ENCODE data around the gene WDR5B.
"Not testable (repeated sequence)": the region's sequence is repeated elsewhere in the genome, so short reads cannot be mapped to it uniquely, and the experiment has no call there.

The WDR5B gene

DNA sequence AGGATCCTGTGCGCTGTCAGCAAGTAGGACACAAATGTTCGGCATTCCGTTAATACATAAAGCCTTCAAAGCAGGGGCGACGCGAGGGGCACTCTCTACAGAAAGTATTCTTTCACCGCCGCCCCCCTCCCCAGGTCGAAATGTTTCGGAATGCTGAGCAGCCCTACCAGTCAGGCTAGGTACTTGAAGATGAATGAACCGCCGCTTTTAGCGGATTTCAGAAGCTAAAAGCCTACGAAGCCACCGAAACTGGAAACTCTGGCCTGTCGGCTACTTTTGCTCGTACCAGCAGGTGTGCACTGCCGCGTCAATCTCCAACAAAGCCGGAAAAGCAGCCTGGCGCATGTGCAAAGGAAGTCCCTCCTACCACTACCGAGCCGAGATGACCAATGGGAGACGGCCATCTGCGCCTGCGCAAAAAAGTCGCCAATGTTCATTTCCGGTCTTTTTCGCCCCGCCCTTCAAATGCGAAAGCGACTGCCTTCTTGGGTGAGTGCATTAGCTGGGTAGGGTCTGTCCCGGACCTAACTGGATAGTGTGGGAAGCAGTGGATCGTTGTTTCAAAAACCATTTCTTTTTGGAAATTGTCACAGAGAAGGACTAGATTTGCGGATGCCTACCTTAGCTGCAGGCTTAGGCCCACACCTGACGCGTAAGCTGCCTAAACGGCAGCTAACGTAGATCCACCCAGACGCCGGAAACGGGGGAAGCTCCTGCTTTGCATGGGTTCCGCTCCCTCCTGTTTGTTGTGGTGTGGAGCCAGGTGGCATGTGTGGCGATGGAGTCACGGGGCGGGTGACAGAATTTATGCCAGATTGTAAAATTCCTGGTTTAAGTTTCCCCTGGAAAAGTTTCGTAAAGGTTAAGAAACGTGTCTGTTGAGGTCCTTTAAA lies at the start of gene WDR5B:
Gene WDR5B (minus strand): TSS at position 301 of the 893 bp plus-strand sequence. CDS start 534 bp downstream, outside the sequence.
- peak; percentile 94 for DNase-seq (ENCODE audit: low read depth, low spot score)

DNA sequence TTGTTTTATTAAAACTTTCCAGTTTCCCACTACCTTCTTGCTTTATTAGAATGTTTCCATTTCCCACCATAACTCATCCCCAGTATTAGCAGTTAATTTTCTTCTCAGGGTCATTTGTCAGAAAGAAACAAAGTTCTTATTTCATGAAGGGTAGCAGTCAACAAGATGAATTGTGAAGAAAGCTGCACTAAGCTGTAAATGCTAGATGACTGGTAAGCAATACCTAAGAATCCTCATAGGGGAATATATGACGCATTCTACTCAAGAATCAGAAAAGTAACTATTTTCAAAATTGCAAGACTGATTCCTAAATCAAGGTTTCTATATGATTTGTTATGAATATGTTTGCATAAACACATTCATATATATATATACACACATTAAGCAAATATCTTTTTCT lies 48.8 kb upstream of the WDR5B start:
- DNase-seq (ENCODE audit: low read depth, low spot score), result no peak

DNA sequence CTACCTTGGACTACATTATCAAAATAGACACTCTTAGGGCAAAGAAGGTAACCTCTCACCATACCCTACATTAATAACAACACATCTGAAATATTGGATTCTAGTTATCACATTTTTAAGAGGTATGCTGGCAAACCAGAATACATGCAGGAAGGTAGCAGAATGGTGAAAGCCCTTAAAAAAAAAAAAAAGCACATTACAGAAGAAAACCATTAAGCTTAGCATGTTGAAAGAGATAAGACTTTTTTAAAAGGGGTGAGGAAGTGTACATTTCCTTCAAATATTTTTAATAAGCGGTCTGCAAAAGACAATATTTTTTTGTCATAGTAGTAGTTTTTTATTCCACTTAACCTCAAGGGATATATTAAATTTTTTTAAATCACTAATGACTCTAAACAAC lies 46.5 kb upstream of the WDR5B start:
- no peak for DNase-seq (ENCODE audit: low read depth, low spot score)

DNA sequence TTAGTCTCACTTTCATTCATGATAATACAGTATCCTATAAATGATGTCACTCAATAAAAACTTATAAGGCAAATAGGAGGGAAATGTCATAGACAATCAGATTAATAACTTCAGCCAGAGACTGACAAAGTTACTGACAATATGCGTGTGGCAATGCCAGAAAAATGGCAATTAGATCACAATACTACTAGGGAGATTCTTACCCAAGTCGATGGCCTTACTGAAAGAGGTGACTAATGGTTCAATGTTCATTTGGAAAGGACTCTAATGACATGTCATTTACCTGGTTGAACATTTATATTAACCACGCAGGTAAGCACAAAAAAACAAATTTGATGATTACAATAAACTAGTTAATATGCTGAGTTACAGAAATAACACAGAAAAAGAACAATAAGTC lies 45.9 kb upstream of the WDR5B start:
- DNase-seq (ENCODE audit: low read depth, low spot score), result no peak

GRCh38 chr3:122458992-122459391 lies 43.1 kb upstream of the WDR5B start:
- DNase-seq (ENCODE audit: low read depth, low spot score), result no peak

DNA sequence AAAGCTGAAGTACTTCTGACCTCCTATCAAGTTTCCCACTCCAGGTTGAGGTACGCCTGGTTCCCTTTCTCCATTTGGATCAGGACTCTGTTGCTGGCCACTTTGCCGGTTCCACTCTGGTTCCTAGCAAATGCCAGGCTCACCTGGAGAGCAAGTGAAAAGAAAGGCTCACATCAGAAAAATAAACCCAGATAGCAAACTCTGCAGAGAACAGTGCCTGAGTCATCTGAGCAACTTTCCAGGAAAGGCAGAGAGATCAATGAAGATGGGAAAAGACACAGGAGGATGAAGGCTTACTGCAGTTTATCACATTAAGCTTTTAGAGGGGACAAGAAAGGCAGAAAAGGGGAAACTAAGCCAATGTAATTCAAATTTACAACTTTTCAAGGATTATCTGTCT lies 41.8 kb upstream of the WDR5B start:
- no peak for DNase-seq (ENCODE audit: low read depth, low spot score)

DNA sequence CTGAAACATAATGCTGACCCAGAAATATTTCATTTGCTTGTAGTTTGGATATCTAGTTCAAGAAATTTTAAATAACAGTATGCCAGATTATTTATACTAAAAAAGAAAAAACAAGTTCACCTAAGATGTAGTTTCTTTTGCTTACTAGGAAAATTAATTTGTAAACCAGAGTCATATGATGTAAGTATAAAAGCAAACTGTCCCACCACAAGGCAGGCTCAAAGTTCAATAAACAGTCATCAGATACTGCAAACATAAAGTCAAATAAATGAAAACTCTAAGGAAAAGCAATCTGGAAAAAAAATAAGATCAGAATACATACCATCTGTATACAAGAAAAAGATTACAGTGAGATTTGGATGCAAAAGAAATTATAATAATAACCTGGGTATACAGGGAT lies 40.2 kb upstream of the WDR5B start:
- DNase-seq (ENCODE audit: low read depth, low spot score), result no peak

DNA sequence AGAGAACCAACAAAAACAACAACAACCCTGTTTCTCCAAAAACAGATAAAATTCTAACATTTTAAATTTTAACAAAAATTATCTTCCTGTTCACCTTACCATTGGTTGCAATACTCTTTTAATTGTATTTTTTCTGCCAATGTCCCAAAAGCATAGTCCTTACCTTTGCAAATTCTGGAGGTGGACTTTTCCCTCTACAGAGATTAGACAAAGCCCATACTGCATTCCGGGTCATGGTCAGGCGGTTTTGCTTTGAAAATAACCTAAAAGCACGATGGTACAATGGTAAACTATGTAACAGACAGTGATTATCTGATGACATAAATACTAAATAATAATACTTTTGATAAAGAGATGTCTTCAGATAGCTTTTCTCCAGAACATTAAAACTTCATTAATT lies 35.5 kb upstream of the WDR5B start:
- DNase-seq (ENCODE audit: low read depth, low spot score), result no peak

DNA sequence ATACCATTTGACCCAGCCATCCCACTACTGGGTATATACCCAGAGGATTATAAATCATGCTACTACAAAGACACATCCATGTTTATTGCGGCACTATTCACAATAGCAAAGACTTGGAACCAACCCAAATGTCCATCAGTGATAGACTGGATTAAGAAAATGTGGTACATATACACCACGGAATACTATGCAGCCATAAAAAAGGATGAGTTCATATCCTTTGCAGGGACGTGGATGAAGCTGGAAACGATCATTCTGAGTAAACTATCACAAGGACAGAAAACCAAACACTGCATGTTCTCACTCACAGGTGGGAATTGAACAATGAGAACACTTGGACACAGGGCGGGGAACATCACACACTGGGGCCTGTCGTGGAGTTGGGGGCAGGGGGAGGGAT lies 32.4 kb upstream of the WDR5B start:
- not testable (repeated sequence) for DNase-seq (ENCODE audit: low read depth, low spot score)

- not testable (repeated sequence) for DNase-seq (ENCODE audit: low read depth, low spot score)
Observed at GRCh38 chr3:122444491-122444887, 28.6 kb upstream of the WDR5B start.

DNA sequence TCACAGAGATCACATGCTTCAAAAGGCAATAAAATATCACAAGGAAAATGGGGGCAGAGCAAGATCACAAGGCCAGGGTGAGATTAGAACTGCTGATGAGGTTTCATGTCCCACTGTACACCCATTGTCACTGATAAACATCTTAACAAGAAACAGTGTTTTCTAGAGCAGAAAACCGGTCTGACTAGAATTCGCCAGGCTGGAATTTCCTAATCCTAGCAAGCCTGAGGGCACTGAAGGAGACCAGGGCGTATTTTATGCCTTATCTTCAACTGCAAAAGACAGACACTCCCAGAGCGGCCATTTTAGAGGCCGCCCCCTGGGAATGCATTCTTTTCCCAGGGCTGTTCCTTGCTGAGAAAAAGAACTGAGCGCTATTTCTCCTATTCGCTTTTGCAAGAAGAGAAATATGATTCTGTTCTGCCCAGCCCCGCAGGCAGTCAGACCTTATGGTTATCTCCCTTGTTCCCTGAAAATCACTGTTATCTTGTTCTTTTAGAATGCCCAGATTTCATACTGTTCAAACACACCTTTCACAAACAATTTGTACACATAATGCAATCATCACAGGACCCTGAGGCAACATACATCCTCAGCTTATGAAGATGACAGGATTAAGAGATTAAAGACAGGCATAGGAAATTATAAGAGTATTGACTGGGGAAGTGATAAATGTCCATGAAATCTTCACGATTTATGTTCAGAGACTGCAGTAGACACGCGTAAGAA lies 28.1 kb upstream of the WDR5B start:
- DNase-seq (ENCODE audit: low read depth, low spot score), result not testable (repeated sequence)

GRCh38 chr3:122443090-122443489 lies 27.2 kb upstream of the WDR5B start:
- no peak for DNase-seq (ENCODE audit: low read depth, low spot score)

GRCh38 chr3:122435950-122436349 lies 20.1 kb upstream of the WDR5B start:
- no peak for DNase-seq (ENCODE audit: low read depth, low spot score)

GRCh38 chr3:122430371-122430770 lies 14.5 kb upstream of the WDR5B start:
- no peak for DNase-seq (ENCODE audit: low read depth, low spot score)

- no peak for DNase-seq (ENCODE audit: low read depth, low spot score)
Observed at GRCh38 chr3:122427857-122428471, 12.1 kb upstream of the WDR5B start.

GRCh38 chr3:122421836-122422235 lies 6.0 kb upstream of the WDR5B start:
- DNase-seq (ENCODE audit: low read depth, low spot score), result no peak

GRCh38 chr3:122421101-122421500 lies 5.2 kb upstream of the WDR5B start:
- no peak for DNase-seq (ENCODE audit: low read depth, low spot score)

DNA sequence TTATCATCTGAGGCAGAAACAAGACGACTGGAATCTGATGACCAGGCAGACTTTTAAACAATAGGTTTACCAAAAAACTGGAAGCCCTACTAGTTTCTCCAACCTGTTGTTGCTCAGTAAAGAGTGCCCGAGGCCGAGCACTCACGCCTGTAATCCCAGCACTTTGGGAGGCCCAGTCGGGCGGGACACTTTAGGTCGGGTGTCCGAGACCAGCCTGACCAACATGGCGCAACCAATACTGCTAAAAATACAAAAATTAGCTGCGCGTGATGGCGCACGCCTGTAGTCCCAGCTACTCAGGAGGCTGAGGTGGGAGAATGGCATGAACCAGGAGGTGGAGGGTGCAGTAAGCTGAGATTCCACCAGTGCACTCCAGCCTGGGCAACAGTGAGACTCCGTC lies 1.1 kb upstream of the WDR5B start:
- no peak for DNase-seq (ENCODE audit: low read depth, low spot score)

DNA sequence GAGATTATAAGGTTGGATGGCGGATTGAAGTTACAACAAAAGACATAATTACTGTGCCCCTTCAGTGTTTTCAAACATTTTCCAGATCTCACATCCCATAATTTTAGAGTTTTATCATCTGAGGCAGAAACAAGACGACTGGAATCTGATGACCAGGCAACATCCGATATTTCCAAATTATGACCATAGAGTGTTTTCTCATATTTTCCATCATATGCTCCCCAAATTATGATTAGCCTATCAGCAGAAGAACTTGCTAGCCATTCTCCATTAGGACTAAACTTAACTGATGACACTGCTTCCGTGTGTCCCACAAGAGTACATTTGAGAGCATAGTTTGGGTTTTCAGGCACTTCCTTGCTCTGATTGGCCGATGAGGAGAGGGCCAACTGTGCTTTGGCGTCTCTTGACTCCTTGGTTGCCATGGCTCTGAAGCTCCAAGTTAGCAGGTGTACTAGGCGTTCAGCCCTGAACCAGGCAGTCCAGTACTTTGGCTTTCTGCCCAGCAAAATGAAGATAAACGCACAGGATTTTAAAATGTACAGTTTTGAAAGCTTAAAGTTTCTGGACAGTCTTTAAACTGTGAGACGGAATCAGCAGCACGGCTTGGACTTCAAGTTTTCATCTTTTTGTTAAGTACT lies 638 bp downstream of the WDR5B start:
- peak; percentile 3 for DNase-seq (ENCODE audit: low read depth, low spot score)

DNA sequence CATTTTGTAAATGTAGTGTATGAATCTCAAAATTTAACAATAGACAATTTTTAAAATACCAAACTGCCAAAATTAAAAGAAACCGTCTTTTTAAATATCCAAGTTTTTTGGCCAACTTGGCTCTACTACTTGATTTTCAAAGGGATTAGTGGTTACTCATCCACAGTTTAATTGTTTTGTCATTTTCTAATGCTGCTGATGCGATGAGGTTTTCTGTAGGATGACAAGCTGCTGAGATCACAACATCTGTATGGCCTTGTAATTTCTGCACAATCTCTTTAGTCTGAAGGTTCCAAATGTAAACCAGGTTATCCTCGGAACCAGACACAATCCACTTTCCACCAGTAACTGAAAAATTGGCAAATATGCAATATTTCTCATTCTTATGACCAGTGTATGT lies 1.5 kb downstream of the WDR5B start:
- DNase-seq (ENCODE audit: low read depth, low spot score), result no peak

DNA sequence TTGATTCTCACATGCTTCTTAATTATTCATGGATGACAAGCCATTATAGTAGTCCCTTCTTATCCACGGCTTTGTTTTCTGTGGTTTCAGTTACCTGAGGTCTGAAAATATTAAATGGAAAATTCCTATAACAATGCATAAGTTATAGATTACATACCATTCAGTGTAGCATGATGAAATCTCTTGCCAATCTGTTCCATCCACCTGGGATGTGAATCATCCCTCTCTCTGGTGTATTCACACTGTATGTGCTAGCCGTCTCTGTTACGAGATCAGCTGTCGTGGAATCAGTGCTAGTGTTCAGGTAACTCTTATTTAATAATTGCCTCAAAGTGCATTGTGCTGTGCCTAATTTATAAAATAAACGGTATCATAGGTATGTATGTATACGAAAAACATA lies 5.2 kb downstream of the WDR5B start:
- DNase-seq (ENCODE audit: low read depth, low spot score), result no peak

- DNase-seq (ENCODE audit: low read depth, low spot score), result no peak
Observed at GRCh38 chr3:122410111-122410510, 5.8 kb downstream of the WDR5B start.
